GM12872 (cell line): ENCODE results near the gene MAP3K10.

Experiments
- TF ChIP-seq, protein P1 (sequence below): IDR thresholded peaks from 3 replicates; pipeline ENCODE4 v1.5.1; 2011; ENCODE audit warnings: low read depth, mild to moderate bottlenecking, low read length, moderate library complexity; ENCODE audit not compliant: insufficient read depth

MAP3K10 gene

GRCh38 chr19:40149501-40149900 is 41.7 kb upstream of the MAP3K10 start:
- TF ChIP-seq, protein P1, sequence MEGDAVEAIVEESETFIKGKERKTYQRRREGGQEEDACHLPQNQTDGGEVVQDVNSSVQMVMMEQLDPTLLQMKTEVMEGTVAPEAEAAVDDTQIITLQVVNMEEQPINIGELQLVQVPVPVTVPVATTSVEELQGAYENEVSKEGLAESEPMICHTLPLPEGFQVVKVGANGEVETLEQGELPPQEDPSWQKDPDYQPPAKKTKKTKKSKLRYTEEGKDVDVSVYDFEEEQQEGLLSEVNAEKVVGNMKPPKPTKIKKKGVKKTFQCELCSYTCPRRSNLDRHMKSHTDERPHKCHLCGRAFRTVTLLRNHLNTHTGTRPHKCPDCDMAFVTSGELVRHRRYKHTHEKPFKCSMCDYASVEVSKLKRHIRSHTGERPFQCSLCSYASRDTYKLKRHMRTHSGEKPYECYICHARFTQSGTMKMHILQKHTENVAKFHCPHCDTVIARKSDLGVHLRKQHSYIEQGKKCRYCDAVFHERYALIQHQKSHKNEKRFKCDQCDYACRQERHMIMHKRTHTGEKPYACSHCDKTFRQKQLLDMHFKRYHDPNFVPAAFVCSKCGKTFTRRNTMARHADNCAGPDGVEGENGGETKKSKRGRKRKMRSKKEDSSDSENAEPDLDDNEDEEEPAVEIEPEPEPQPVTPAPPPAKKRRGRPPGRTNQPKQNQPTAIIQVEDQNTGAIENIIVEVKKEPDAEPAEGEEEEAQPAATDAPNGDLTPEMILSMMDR, result no peak

DNA sequence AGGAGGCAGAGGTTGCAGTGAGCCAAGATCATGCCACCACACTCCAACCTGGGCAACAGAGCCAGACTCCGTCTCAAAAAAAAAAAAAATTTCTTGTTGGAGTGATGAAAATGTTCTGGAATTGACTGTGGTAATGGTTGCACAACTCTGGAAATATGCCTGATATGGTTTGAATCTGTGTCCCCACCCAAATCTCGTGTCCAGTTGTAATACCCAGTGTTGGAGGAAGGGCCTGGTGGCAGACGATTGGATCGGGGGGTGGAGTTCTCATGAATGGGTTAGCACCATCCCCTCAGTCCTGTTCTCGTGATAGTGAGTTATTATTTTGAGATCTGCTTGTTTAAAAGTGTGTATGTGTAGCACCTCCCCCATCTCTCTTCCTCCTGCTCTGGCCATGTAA is 41.1 kb upstream of the MAP3K10 start:
- TF ChIP-seq, protein P1, result no peak

DNA sequence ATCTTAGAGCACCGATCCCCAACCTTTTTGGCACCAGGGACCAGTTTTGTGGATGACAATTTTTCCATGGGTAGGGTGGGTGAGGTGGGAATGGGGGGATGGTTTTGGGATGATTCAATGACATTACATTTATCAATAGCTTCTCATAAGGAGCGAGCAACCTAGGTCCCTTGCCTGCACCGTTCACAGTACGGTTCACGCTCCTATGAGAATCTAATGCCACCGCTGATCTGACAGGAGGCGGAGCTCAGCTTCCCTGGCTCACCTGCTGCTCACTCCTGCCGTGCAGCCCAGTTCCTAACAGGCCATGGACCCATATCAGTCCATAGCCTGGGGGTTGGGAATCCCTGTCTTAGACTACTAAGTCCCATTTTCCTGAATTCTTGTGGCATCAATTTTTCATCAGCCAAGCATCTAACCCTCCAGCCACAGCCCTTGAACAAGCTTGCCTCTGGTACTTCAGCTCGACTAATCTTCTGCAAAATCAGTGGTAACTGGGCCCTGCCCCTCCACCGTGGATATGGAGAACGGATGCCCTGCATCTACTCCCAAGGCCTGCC is 37.0 kb upstream of the MAP3K10 start:
- TF ChIP-seq, protein P1, result no peak

DNA sequence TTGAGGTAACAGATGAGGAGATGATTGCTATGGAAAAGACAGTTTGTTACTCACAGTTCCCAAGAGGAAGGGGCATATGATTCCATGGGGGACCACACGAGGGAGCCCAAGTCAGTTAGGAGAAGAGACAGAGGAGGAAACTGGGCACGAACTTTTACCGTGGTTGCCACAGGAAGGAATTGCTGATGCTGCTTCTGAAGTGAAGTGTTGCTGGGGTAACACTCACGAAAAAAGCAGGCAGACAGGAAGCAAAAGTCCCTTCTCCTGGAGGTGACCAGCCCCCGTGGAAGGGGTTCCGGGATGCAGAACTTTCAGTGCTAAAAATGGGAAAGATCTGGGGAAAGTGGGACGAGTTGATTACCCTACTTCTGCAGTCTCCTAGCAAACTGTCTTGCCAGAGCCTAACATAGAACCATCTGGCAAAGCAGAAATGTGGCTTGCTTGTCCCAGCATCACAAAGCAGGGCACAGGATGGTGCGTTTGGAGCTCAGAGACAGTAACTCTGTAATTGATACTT is 35.4 kb upstream of the MAP3K10 start:
- TF ChIP-seq, protein P1, result peak; percentile 47

GRCh38 chr19:40157059-40157458 is 34.2 kb upstream of the MAP3K10 start:
- TF ChIP-seq, protein P1, result no peak

DNA sequence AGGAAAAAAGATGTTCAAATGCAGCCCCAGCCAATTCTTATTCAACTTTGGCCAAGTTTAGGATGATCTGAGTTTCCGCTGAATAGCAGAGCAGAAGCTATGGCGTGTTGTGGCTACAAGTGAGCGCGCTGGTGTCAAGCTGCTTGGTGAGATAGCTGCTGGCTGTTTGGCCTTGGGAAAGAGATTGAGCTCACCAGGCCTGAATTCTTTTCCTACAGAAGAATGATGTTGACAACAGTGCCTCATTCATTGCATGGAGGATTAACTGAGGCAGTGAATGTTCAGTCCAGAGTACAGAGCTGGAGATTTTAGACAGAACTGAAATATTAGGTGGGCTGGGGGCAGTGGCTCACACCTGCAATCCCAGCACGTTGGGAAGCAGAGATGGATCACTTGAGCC is 31.5 kb upstream of the MAP3K10 start:
- TF ChIP-seq, protein P1, result no peak

- TF ChIP-seq, protein P1, result no peak
These were observed 29.1 kb upstream of the MAP3K10 start for GRCh38 chr19:40162104-40162503.
